ENCODE data around the gene RAMAC. TPM values are rescaled to one million over a fixed set of nuclear protein-coding genes. Genes with fewer than 3 reads are reported as not detected.

Gene RAMAC
- total and polyA plus RNA-seq, 7 experiments from 2014 or later = 14.2 to 33.4 (median 23.7) TPM

DNA sequence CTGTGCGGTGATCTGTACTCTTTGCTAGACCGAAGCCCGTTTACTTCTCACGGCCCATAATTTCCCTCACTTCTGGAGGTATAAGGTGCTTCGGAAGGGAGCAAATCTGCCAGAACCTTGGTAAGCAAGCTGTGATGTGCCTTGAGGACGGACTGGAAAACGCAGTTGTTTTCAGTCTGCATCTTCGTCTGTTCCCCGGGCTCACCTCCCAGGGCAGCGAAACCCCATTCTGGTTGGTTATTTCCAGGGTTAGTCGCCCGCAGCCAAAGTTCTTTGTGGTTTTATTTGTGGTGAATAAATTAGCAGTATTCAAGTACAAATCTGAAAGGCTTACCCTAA, 401 bp downstream of the RAMAC start:
- no peaks in the 10 kb centered on the region for H3K9me3 ChIP-seq (ENCODE audit: control insufficient read depth in 2 of 3, low read length in 3 of 3)
- POLR2A ChIA-PET = interaction anchor here (0.6 to 3.5 kb wide), 10 partner anchors 10 to 446 kb away, joined by 3 to 30 read pairs (median 6); partner anchors contain the start of genes C15orf40 and RPS17
- Mint-ChIP-seq H3K4me1 (peaks cover 21 to 43% (median 35%) of the 10 kb centered on the region in 7 donors), H3K9me3 (no peaks in the 10 kb centered on the region), H3K27me3 (no peaks in the 10 kb centered on the region), H3K4me3 (peak overlapping the region; percentile 84 to 100 (median 99)), H3K36me3 (peaks cover 0 to 20% (median 15%) of the 10 kb centered on the region in 5 donors), H3K27ac (peak overlapping the region; percentile 73 to 97 (median 95))
- intact Hi-C loops (cut with micrococcal nuclease) = loop anchor here (1.0 to 5.0 kb wide), 8 partner anchors 25 to 446 kb away; partner anchors contain the start of genes C15orf40 (in 2 of the 2), RPS17 (in 2 of the 2) and WHAMM (in 2 of the 2)
- peaks cover 0 to 9% (median 6%) of the 10 kb centered on the region in 3 experiments for H3K36me3 ChIP-seq (ENCODE audit: control insufficient read depth in 2 of 3, insufficient read depth in 3 of 3, low read length in 3 of 3)
- no peaks in the 10 kb centered on the region for H3K27me3 ChIP-seq (ENCODE audit: control insufficient read depth in 2 of 2, insufficient read depth in 2 of 2, low read length in 2 of 2)
- peak overlapping the region; percentile 82 for H3K27ac ChIP-seq (ENCODE audit: low read depth, low read length)
- peak in 1 of 9 donors; percentile 39 for DNase-seq
- CTCF ChIA-PET = interaction anchor here (1.5 to 1.8 kb wide), 2 partner anchors 14 to 446 kb away, joined by 4 to 5 read pairs; partner anchors contain the start of gene RPS17
- peaks cover 14 to 18% of the 10 kb centered on the region in 2 donors for H3K4me1 ChIP-seq (ENCODE audit: control insufficient read depth in 2 of 2, insufficient read depth in 2 of 2, low read length in 2 of 2)
- H3K4me3 ChIP-seq (ENCODE audit: low read length) = peak overlapping the region; percentile 90
- peak; percentile 49 for ATAC-seq

DNA sequence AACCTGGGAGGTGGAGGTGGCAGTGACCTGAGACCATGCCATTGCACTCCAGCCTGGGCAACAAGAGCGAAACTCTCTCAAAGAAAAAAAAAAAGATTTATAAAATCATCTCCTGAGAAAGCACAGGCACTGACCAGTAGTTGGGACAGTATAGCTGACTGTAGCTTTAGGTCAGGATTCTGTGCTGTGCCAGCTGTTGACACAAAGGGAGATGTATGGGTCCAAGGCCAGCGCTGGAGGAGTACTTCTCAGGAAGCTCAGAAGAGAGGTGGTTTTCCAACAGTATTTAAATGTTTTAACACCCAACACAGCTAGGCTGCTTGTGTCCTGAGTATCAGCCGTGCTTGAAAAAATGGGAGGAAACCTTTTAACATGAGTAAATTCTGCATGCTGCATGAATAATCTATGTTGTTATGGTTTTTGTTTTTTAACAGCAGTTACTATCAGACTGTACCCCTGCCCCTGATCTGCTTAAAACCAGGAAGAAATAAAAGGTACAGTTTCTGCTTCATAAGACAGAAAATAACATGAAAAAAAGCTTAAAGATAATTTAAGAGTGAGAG, 6.5 kb downstream of the RAMAC start:
- intact Hi-C loops (cut with micrococcal nuclease) = loop anchor here in 1 of 2 donors (5.0 kb wide), 1 partner anchor 435 kb away; no protein-coding TSS in a partner anchor
- POLR2A ChIA-PET = interaction anchor here (0.6 kb wide), 1 partner anchor 452 kb away, joined by 3 read pairs; no protein-coding TSS in a partner anchor
- Histone ChIP-seq H3K4me1 (ENCODE audit: control insufficient read depth in 2 of 2, insufficient read depth in 2 of 2, low read length in 2 of 2) (peaks cover under 1 to 1% of the 10 kb centered on the region in 2 donors), H3K36me3 (ENCODE audit: control insufficient read depth in 2 of 3, insufficient read depth in 3 of 3, low read length in 3 of 3) (peaks cover 0 to 6% (median 3%) of the 10 kb centered on the region in 3 experiments), H3K9me3 (ENCODE audit: control insufficient read depth in 2 of 3, low read length in 3 of 3) (no peaks in the 10 kb centered on the region), H3K27ac (ENCODE audit: low read depth, low read length) (no peak overlapping the region), H3K4me3 (ENCODE audit: low read length) (no peak overlapping the region), H3K27me3 (ENCODE audit: control insufficient read depth in 2 of 2, insufficient read depth in 2 of 2, low read length in 2 of 2) (no peaks in the 10 kb centered on the region)
- Mint-ChIP-seq H3K9me3 (no peaks in the 10 kb centered on the region), H3K4me1 (peaks cover 2 to 11% (median 9%) of the 10 kb centered on the region in 7 donors), H3K27me3 (no peaks in the 10 kb centered on the region), H3K27ac (no peak overlapping the region), H3K4me3 (no peak overlapping the region), H3K36me3 (peaks cover 0 to 18% (median 13%) of the 10 kb centered on the region in 5 donors)
- CTCF ChIA-PET = interaction anchor here (0.7 kb wide), 1 partner anchor 8 kb away, joined by 3 read pairs; no protein-coding TSS in a partner anchor
- ATAC-seq (no peak), DNase-seq (no peak)

DNA sequence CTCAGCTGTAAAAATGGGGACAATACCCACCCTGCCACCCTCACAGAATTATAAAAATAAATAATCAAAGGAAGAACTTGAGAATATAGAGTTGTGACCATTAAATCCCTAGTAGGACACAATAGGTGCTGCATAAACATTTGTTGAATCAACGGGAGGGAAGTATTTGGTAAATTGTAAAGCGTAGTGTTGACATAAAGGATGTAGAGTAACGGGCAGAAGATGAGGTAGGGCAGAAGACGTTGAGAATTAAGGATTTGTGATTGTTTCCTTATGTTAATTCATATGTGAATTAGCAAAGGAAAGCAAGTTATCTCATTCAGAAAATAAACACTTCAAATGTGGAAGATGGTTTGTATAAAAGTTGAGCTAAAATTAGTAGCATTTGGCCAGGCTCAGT, 7.1 kb downstream of the RAMAC start:
- peaks cover 0 to 6% (median 3%) of the 10 kb centered on the region in 3 experiments for H3K36me3 ChIP-seq (ENCODE audit: control insufficient read depth in 2 of 3, insufficient read depth in 3 of 3, low read length in 3 of 3)
- Mint-ChIP-seq H3K4me1 (peaks cover 0 to 10% (median 8%) of the 10 kb centered on the region in 7 donors), H3K27ac (no peak overlapping the region), H3K9me3 (no peaks in the 10 kb centered on the region), H3K36me3 (peaks cover 0 to 18% (median 11%) of the 10 kb centered on the region in 5 donors), H3K4me3 (no peak overlapping the region), H3K27me3 (no peaks in the 10 kb centered on the region)
- no peak for DNase-seq
- ChIA-PET POLR2A (no interaction called here), CTCF (no interaction called here)
- H3K4me1 ChIP-seq (ENCODE audit: control insufficient read depth in 2 of 2, insufficient read depth in 2 of 2, low read length in 2 of 2) = no peaks in the 10 kb centered on the region
- no peak overlapping the region for H3K27ac ChIP-seq (ENCODE audit: low read depth, low read length)
- H3K4me3 ChIP-seq (ENCODE audit: low read length) = no peak overlapping the region
- H3K27me3 ChIP-seq (ENCODE audit: control insufficient read depth in 2 of 2, insufficient read depth in 2 of 2, low read length in 2 of 2) = no peaks in the 10 kb centered on the region
- no peak for ATAC-seq
- H3K9me3 ChIP-seq (ENCODE audit: control insufficient read depth in 2 of 3, low read length in 3 of 3) = no peaks in the 10 kb centered on the region
- intact Hi-C loops (cut with micrococcal nuclease) = loop anchor here in 1 of 2 donors (5.0 kb wide), 1 partner anchor 436 kb away; no protein-coding TSS in a partner anchor

DNA sequence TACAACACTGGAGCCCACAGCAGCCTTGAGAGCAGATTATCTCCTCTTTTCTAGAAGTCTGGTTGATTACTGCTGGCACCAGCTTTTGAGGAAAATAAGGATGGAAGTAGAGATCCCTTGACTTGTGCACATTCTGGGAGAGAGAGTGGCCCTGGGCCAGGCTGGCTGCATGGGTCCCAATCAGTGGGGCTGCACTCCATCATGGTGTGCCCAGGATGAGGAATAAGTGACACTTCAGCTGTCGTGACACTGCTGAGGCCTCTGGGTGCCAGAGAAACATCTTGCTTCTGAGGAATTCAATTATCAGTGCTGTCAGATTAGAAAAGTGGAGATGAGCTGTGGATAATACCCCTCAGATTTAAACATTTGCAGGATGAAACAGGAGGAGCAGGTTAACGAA, 9.1 kb downstream of the RAMAC start:
- no peak for ATAC-seq
- H3K4me1 ChIP-seq (ENCODE audit: control insufficient read depth in 2 of 2, insufficient read depth in 2 of 2, low read length in 2 of 2) = peaks cover 1 to 4% of the 10 kb centered on the region in 2 donors
- no peak overlapping the region for H3K27ac Mint-ChIP-seq
- H3K27me3 Mint-ChIP-seq = no peaks in the 10 kb centered on the region
- no peaks in the 10 kb centered on the region for H3K9me3 ChIP-seq (ENCODE audit: control insufficient read depth in 2 of 3, low read length in 3 of 3)
- H3K27me3 ChIP-seq (ENCODE audit: control insufficient read depth in 2 of 2, insufficient read depth in 2 of 2, low read length in 2 of 2) = no peaks in the 10 kb centered on the region
- CTCF ChIA-PET = no interaction called here
- intact Hi-C loops (cut with micrococcal nuclease) = no loop called here
- no peaks in the 10 kb centered on the region for H3K9me3 Mint-ChIP-seq
- no peak overlapping the region for H3K4me3 Mint-ChIP-seq
- no peak overlapping the region for H3K27ac ChIP-seq (ENCODE audit: low read depth, low read length)
- peaks cover 0 to 3% (median 0%) of the 10 kb centered on the region in 3 experiments for H3K36me3 ChIP-seq (ENCODE audit: control insufficient read depth in 2 of 3, insufficient read depth in 3 of 3, low read length in 3 of 3)
- no peak overlapping the region for H3K4me3 ChIP-seq (ENCODE audit: low read length)
- peaks cover 0 to 9% (median 8%) of the 10 kb centered on the region in 5 donors for H3K36me3 Mint-ChIP-seq
- H3K4me1 Mint-ChIP-seq = peaks cover 0 to 11% (median 7%) of the 10 kb centered on the region in 7 donors
- POLR2A ChIA-PET = interaction anchor here (2.2 kb wide), 1 partner anchor 9 kb away, joined by 7 read pairs; the partner anchor contains the start of gene RAMAC
- DNase-seq = no peak

- peaks cover 0 to 13% (median 10%) of the 10 kb centered on the region in 7 donors for H3K4me1 Mint-ChIP-seq
- no peak overlapping the region for H3K27ac ChIP-seq (ENCODE audit: low read depth, low read length)
- no peaks in the 10 kb centered on the region for H3K9me3 ChIP-seq (ENCODE audit: control insufficient read depth in 2 of 3, low read length in 3 of 3)
- no peaks in the 10 kb centered on the region for H3K27me3 Mint-ChIP-seq
- H3K9me3 Mint-ChIP-seq = no peaks in the 10 kb centered on the region
- ChIA-PET CTCF (no interaction called here), POLR2A (interaction anchor here (2.2 kb wide), 1 partner anchor 10 kb away, joined by 7 read pairs; the partner anchor contains the start of gene RAMAC)
- peak overlapping the region in 2 of 9 donors; percentile 22 to 65 for H3K27ac Mint-ChIP-seq
- H3K36me3 Mint-ChIP-seq = peaks cover 0 to 4% (median 4%) of the 10 kb centered on the region in 5 donors
- H3K4me3 Mint-ChIP-seq = no peak overlapping the region
- H3K36me3 ChIP-seq (ENCODE audit: control insufficient read depth in 2 of 3, insufficient read depth in 3 of 3, low read length in 3 of 3) = no peaks in the 10 kb centered on the region
- DNase-seq (no peak), ATAC-seq (no peak)
- intact Hi-C loops (cut with micrococcal nuclease) = no loop called here
- H3K4me1 ChIP-seq (ENCODE audit: control insufficient read depth in 2 of 2, insufficient read depth in 2 of 2, low read length in 2 of 2) = peaks cover 3 to 5% of the 10 kb centered on the region in 2 donors
- H3K27me3 ChIP-seq (ENCODE audit: control insufficient read depth in 2 of 2, insufficient read depth in 2 of 2, low read length in 2 of 2) = no peaks in the 10 kb centered on the region
- no peak overlapping the region for H3K4me3 ChIP-seq (ENCODE audit: low read length)
Observed at GRCh38 chr15:82995938-82996337, 9.9 kb downstream of the RAMAC start.

DNA sequence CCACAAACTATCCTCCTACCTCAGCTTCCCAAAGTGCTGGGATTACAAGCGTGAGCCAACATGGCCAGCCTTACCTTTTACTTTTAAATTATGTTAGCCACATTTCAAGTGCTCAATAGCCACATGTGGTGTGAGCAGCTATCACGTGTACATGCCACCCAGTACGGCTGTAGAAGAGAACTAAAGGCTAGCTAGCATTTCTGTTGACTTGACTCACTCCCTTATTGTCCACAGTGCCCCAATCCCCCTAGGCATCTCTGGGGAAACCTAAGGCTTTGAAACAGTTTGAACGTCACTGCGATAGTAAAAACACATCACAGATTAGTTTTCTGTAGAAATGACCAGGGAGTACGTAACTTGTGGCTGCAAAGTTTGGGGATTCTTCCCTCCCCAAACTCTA, 13.4 kb downstream of the RAMAC start:
- POLR2A ChIA-PET = interaction anchor here (2.1 kb wide), 1 partner anchor 469 kb away, joined by 9 read pairs; no protein-coding TSS in a partner anchor
- no peaks in the 10 kb centered on the region for H3K27me3 ChIP-seq (ENCODE audit: control insufficient read depth in 2 of 2, insufficient read depth in 2 of 2, low read length in 2 of 2)
- CTCF ChIA-PET = interaction anchor here (0.7 to 2.1 kb wide), 4 partner anchors 14 to 472 kb away, joined by 4 to 15 read pairs (median 4); no protein-coding TSS in a partner anchor
- H3K36me3 ChIP-seq (ENCODE audit: control insufficient read depth in 2 of 3, insufficient read depth in 3 of 3, low read length in 3 of 3) = no peaks in the 10 kb centered on the region
- peak overlapping the region; percentile 62 for H3K27ac ChIP-seq (ENCODE audit: low read depth, low read length)
- H3K4me3 Mint-ChIP-seq = peak overlapping the region in 1 of 10 donors; percentile 63
- H3K4me1 Mint-ChIP-seq = peaks cover 0 to 13% (median 9%) of the 10 kb centered on the region in 7 donors
- H3K4me3 ChIP-seq (ENCODE audit: low read length) = no peak overlapping the region
- H3K27ac Mint-ChIP-seq = peak overlapping the region in 7 of 9 donors; percentile 72 to 92 (median 89)
- no peaks in the 10 kb centered on the region for H3K36me3 Mint-ChIP-seq
- peaks cover 3 to 5% of the 10 kb centered on the region in 2 donors for H3K4me1 ChIP-seq (ENCODE audit: control insufficient read depth in 2 of 2, insufficient read depth in 2 of 2, low read length in 2 of 2)
- no peaks in the 10 kb centered on the region for H3K9me3 Mint-ChIP-seq
- DNase-seq = no peak
- no peaks in the 10 kb centered on the region for H3K9me3 ChIP-seq (ENCODE audit: control insufficient read depth in 2 of 3, low read length in 3 of 3)
- ATAC-seq = no peak
- H3K27me3 Mint-ChIP-seq = no peaks in the 10 kb centered on the region
- intact Hi-C loops (cut with micrococcal nuclease) = no loop called here
